Measurements from ENCODE around the gene TOP1. TPM values are rescaled to one million over a fixed set of nuclear protein-coding genes. Genes with fewer than 3 reads are reported as not detected.

TOP1 gene
- total RNA-seq, 1 donor from 2014 or later = 16.2 TPM

DNA sequence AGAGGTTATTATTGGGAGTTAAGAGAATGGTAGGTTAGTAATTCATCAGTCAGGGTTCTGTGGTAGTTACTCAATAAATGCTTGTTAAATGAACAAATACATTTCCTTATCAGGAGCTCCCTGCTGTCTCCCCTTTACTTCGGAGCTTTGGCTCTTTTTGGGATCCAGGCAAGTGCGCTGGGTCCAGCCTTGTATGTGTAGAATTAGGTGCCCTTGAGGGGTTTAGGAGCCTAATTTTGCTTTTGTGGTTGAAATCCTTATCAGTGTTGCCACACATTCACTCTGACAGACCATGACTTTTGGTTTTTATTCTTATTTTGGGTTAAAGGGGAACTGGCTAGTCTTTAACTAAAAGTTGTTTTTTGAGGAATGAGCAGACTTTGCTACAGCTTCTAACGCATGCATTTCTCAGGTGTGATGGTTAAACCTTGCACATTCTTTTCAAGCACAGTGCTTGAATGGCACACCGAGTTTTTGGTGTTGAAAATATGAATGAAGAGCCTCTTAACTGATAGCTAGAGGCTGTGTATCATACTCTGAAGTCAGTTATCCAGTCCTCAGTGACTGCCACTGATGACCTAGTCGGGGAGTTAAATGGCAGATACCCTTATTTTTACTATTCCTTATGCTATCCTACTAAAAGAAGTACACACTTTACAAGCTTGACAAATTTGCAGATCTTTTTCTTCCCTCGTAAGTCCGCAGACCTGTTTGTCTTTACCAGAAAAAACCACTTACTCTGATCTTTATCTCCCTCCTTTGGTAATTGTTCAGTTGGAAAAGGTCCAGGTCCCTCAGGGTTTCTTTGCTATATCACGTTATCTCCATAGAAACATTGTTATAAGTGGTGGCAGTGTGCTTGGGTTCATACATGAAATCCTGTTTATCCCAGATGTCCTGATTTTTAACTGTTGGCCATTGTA lies 58.0 kb downstream of the TOP1 start:
- no peak overlapping the region for H3K4me3 ChIP-seq (ENCODE audit: low read depth, low read length)
- DNase-seq (ENCODE audit: low read depth) = no peak
- TF ChIP-seq, protein P1, sequence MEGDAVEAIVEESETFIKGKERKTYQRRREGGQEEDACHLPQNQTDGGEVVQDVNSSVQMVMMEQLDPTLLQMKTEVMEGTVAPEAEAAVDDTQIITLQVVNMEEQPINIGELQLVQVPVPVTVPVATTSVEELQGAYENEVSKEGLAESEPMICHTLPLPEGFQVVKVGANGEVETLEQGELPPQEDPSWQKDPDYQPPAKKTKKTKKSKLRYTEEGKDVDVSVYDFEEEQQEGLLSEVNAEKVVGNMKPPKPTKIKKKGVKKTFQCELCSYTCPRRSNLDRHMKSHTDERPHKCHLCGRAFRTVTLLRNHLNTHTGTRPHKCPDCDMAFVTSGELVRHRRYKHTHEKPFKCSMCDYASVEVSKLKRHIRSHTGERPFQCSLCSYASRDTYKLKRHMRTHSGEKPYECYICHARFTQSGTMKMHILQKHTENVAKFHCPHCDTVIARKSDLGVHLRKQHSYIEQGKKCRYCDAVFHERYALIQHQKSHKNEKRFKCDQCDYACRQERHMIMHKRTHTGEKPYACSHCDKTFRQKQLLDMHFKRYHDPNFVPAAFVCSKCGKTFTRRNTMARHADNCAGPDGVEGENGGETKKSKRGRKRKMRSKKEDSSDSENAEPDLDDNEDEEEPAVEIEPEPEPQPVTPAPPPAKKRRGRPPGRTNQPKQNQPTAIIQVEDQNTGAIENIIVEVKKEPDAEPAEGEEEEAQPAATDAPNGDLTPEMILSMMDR (conservative IDR thresholded peaks at IDR 0.05; ENCODE audit: low read depth, low read length) = no peak

DNA sequence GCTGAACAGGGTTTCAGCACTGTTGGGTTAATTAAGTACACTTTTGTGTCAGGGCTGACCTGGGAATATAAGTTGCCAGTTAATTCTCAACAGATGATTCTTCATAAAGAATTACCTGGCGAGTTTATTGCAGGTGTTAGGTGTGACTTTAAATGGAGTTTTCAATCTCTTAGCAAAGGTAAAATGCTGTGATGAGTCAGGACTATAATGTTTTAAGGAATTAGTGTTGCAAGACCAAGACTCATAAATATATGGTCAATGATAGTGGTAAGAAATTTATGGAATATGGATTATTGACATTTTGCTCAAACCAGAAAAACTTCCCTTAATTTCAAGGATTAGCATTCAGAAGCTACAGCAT lies 58.7 kb downstream of the TOP1 start:
- TF ChIP-seq, protein P1 (conservative IDR thresholded peaks at IDR 0.05; ENCODE audit: low read depth, low read length) = no peak
- DNase-seq (ENCODE audit: low read depth) = no peak

GRCh38 chr20:41087777-41088176 lies 59.2 kb downstream of the TOP1 start:
- TF ChIP-seq, protein P1 (conservative IDR thresholded peaks at IDR 0.05; ENCODE audit: low read depth, low read length) = no peak
- no peak for DNase-seq (ENCODE audit: low read depth)

More for the DNA sequence above, 58.7 kb downstream of the TOP1 start:
- H3K4me3 ChIP-seq (ENCODE audit: low read depth, low read length) = no peak overlapping the region

DNA sequence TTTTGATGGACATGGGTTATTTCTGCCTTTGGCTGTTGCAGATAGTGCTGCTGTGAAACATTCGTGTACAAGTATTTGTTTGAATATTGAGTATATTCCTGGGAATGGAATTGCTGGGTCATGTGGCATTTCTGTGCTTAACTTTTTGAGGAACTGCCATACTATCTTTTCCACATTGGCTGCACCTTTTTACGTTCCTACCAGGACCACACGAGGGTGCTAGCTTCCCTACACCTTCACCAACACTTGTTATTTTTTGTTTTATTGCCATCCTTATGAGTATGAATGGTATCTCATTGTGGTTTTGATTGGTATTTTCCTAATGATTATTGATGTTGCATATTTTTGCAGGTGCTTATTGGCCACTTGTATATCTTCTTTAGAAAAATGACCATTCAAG lies 60.9 kb downstream of the TOP1 start:
- DNase-seq (ENCODE audit: low read depth) = no peak
- TF ChIP-seq, protein P1 (conservative IDR thresholded peaks at IDR 0.05; ENCODE audit: low read depth, low read length) = peak; percentile 26

More at GRCh38 chr20:41087777-41088176, 59.2 kb downstream of the TOP1 start:
- H3K4me3 ChIP-seq (ENCODE audit: low read depth, low read length) = no peak overlapping the region

GRCh38 chr20:41091927-41092326 lies 63.3 kb downstream of the TOP1 start:
- no peak overlapping the region for H3K4me3 ChIP-seq (ENCODE audit: low read depth, low read length)
- no peak for DNase-seq (ENCODE audit: low read depth)
- TF ChIP-seq, protein P1 (conservative IDR thresholded peaks at IDR 0.05; ENCODE audit: low read depth, low read length) = no peak

More for the DNA sequence above, 60.9 kb downstream of the TOP1 start:
- no peak overlapping the region for H3K4me3 ChIP-seq (ENCODE audit: low read depth, low read length)

DNA sequence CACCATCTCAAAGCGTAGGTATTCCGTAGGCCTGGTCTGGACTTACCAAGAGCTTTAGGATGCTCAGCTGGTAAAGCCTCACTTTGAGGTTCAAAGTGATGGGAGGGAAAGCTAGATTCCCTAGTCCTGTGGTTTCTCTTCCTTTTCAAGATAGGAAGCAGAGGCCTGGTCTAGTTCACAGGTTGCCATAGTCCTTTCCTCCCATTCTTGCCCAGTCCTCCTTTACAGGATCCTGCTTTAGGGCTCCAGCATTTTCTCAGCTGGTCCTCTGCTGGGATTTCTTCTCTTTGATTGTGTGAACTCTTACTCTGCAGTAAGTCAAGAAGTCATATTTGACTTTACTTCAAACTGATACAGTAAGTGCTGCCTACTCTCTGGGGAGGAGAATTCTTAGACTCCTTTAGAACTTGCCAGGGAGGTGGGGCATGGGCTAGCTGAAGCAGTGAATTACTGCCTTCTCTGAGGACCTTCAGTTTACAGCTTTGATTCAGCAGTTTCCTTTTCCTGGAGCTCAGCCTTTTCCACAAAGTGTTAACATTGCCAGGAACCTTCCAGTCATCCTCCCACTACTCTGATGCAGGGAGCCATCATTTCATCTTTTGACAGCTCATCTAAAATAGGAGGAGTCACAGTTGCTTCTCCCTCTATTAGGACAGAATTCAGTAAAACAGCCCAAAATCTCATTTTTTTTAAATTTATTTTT lies 65.9 kb downstream of the TOP1 start:
- TF ChIP-seq, protein P1 (conservative IDR thresholded peaks at IDR 0.05; ENCODE audit: low read depth, low read length) = no peak
- no peak for DNase-seq (ENCODE audit: low read depth)
- H3K4me3 ChIP-seq (ENCODE audit: low read depth, low read length) = no peak overlapping the region

Data from epithelial cell of proximal tubule (primary cell).